Erythroblast (primary cell): ENCODE data around the gene RAX2.

ENCODE experiments used
- GATA1 ChIP-seq: IDR thresholded peaks from 2 replicates; pipeline ENCODE4 v1.6.1; 2011; ENCODE audit warnings: low read depth, mild to moderate bottlenecking, control low read depth, low read length, moderate library complexity
- POLR2A ChIP-seq: IDR thresholded peaks from 2 replicates; pipeline ENCODE4 v1.6.1; 2011; ENCODE audit warnings: mild to moderate bottlenecking, low read length

- no peak for TF ChIP-seq POLR2A
- TF ChIP-seq GATA1 = no peak
These were observed 50.1 kb downstream of the RAX2 start for GRCh38 chr19:3721887-3722442.
